Measurements from ENCODE around the gene TUBGCP3. TPM values are rescaled to one million over a fixed set of nuclear protein-coding genes. Genes with fewer than 3 reads are reported as not detected.

TUBGCP3 gene
- total and polyA plus RNA-seq, 2 donors from 2014 or later: 9.1 to 33.2 TPM

DNA sequence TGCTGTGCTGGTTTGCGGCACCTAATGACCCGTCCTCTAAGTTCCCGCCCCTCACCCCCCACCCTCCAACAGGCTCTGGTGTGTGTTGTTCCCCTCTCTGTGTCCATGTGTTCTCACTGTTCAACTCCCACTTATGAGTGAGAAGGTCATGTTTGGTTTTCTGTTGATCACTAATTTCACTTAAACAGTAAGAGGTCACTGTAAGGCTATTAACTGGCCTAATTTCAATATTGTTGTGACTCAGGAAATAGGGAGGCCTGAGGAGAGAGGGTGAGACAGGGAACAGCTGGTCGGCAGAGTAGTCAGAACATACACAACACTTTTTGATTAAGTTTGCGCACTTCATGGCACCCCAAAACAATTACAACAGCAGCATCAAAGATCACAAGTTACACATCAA, 15.6 kb downstream of the TUBGCP3 start:
- DNase-seq (peak in 1 of 5 donors; percentile 54), FAIRE-seq (no peak)
- intact Hi-C loops (cut with DNase I): no loop called here
- H3K9ac ChIP-seq (ENCODE audit: low read length in 3 of 3): no peak overlapping the region
- H3K27me3 ChIP-seq (ENCODE audit: control insufficient read depth, insufficient read depth, low read length): no peaks in the 10 kb centered on the region
- H3K4me3 ChIP-seq (ENCODE audit: low read length in 3 of 3): no peak overlapping the region
- TF ChIP-seq, protein P1, sequence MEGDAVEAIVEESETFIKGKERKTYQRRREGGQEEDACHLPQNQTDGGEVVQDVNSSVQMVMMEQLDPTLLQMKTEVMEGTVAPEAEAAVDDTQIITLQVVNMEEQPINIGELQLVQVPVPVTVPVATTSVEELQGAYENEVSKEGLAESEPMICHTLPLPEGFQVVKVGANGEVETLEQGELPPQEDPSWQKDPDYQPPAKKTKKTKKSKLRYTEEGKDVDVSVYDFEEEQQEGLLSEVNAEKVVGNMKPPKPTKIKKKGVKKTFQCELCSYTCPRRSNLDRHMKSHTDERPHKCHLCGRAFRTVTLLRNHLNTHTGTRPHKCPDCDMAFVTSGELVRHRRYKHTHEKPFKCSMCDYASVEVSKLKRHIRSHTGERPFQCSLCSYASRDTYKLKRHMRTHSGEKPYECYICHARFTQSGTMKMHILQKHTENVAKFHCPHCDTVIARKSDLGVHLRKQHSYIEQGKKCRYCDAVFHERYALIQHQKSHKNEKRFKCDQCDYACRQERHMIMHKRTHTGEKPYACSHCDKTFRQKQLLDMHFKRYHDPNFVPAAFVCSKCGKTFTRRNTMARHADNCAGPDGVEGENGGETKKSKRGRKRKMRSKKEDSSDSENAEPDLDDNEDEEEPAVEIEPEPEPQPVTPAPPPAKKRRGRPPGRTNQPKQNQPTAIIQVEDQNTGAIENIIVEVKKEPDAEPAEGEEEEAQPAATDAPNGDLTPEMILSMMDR (IDR thresholded peaks at IDR 0.05; ENCODE audit: borderline replicate concordance, extremely low read depth, insufficient read depth): no peak
- peaks cover 0 to 28% (median 24%) of the 10 kb centered on the region in 3 donors for H3K4me1 ChIP-seq (ENCODE audit: control insufficient read depth in 2 of 3, insufficient read depth in 2 of 3, low read depth in 1 of 3, low read length in 3 of 3)
- peaks cover 3 to 15% (median 10%) of the 10 kb centered on the region in 3 donors for H3K36me3 ChIP-seq (ENCODE audit: control insufficient read depth in 2 of 3, insufficient read depth in 3 of 3, low read length in 3 of 3)
- H3K27ac ChIP-seq (ENCODE audit: low read depth in 2 of 2, low read length in 2 of 2): no peak overlapping the region
- no peaks in the 10 kb centered on the region for H3K9me3 ChIP-seq (ENCODE audit: control insufficient read depth in 2 of 3, insufficient read depth in 1 of 3, low read length in 3 of 3)

DNA sequence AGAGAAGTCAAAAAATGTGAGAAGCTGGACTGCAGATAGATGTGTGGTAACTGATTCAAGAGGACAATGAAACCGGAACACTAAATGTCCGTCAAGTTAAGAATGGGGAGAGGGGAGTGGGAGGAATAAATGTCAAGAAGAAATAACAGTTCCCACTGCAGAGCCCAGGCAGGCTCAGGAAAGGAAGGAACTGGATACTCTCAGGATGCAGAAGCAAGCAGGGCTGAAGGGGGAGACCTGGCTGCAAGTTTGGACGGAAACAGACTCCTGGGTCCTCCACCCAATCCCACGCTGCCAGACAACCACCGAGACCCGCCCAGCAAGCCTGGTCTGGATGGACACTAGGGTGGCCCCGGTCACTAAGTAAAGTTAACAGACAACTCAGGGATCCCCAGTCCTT, 18.1 kb downstream of the TUBGCP3 start:
- peaks cover 3 to 23% (median 12%) of the 10 kb centered on the region in 3 donors for H3K36me3 ChIP-seq (ENCODE audit: control insufficient read depth in 2 of 3, insufficient read depth in 3 of 3, low read length in 3 of 3)
- H3K9me3 ChIP-seq (ENCODE audit: control insufficient read depth in 2 of 3, insufficient read depth in 1 of 3, low read length in 3 of 3): no peaks in the 10 kb centered on the region
- no peaks in the 10 kb centered on the region for H3K27me3 ChIP-seq (ENCODE audit: control insufficient read depth, insufficient read depth, low read length)
- peak in 4 of 5 donors; percentile 64 to 86 (median 79) for DNase-seq
- H3K4me3 ChIP-seq (ENCODE audit: low read length in 3 of 3): no peak overlapping the region
- no peak for FAIRE-seq
- intact Hi-C loops (cut with DNase I): no loop called here
- H3K4me1 ChIP-seq (ENCODE audit: control insufficient read depth in 2 of 3, insufficient read depth in 2 of 3, low read depth in 1 of 3, low read length in 3 of 3): peaks cover 0 to 18% (median 8%) of the 10 kb centered on the region in 3 donors
- H3K27ac ChIP-seq (ENCODE audit: low read depth in 2 of 2, low read length in 2 of 2): no peak overlapping the region
- H3K9ac ChIP-seq (ENCODE audit: low read length in 3 of 3): no peak overlapping the region
- TF ChIP-seq, protein P1 (IDR thresholded peaks at IDR 0.05; ENCODE audit: borderline replicate concordance, extremely low read depth, insufficient read depth): no peak

DNA sequence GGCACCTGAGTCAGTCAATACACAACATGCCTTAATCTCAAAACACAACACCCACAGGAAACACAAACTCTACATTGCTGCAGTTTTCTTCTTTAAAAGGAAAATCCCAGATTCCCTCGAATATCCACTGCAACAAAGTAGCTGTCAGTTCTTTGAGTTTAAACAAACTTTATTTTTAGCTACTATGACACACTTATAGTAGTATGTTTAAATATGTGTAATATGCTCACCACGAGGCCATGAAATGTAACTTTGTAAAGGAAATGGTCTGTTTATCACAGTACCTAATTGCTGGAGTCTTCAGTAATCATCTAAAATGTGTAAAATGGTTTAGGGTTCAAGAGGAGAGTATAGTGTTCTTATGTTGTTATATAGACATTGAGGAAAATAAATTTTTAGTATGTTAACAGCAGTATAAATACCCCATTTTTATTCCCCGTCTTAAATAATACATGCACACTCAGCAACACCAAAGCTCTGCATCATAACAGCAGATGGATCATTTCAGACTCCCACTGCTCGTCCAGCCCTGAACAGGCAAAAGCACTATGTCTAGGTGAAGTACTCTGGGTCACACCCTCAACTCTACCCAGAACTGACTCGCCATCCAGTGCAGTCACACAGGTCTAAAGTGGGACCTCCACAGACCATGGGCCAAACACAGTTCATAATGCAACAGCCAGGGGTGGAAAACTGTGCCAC, 20.6 kb downstream of the TUBGCP3 start:
- Histone ChIP-seq H3K9ac (ENCODE audit: low read length in 3 of 3) (no peak overlapping the region), H3K9me3 (ENCODE audit: control insufficient read depth in 2 of 3, insufficient read depth in 1 of 3, low read length in 3 of 3) (no peaks in the 10 kb centered on the region), H3K36me3 (ENCODE audit: control insufficient read depth in 2 of 3, insufficient read depth in 3 of 3, low read length in 3 of 3) (peaks cover 6 to 23% (median 16%) of the 10 kb centered on the region in 3 donors), H3K27me3 (ENCODE audit: control insufficient read depth, insufficient read depth, low read length) (no peaks in the 10 kb centered on the region), H3K4me3 (ENCODE audit: low read length in 3 of 3) (no peak overlapping the region), H3K4me1 (ENCODE audit: control insufficient read depth in 2 of 3, insufficient read depth in 2 of 3, low read depth in 1 of 3, low read length in 3 of 3) (peaks cover 0 to 4% (median 0%) of the 10 kb centered on the region in 3 donors), H3K27ac (ENCODE audit: low read depth in 2 of 2, low read length in 2 of 2) (no peak overlapping the region)
- TF ChIP-seq, protein P1 (IDR thresholded peaks at IDR 0.05; ENCODE audit: borderline replicate concordance, extremely low read depth, insufficient read depth): no peak
- DNase-seq (peak in 2 of 5 donors; percentile 17 to 42), FAIRE-seq (no peak)
- intact Hi-C loops (cut with DNase I): no loop called here
